ENCODE measurements around the gene CYS1. TPM values are rescaled to one million over a fixed set of nuclear protein-coding genes. Genes with fewer than 3 reads are reported as not detected.

CYS1 gene
- total and polyA plus RNA-seq, 2 of the 13 experiments (the other 11 are each of a cell fraction or from before 2014, with no cell fraction given) = 0.04 TPM; not detected in 1

- TF ChIP-seq NR1H2 (CRISPR knock-in tag; IDR thresholded peaks at IDR 0.05; ENCODE audit: borderline replicate concordance, low read depth) = no peak
- TF ChIP-seq ZNF7 (CRISPR knock-in tag; IDR thresholded peaks at IDR 0.05) = no peak
- TF ChIP-seq ZBTB46 (CRISPR knock-in tag; IDR thresholded peaks at IDR 0.05; ENCODE audit: borderline replicate concordance) = no peak
- TF ChIP-seq SRY (CRISPR knock-in tag; IDR thresholded peaks at IDR 0.05) = peak; percentile 89; the same call in 1 of the 2 replicates
- TF ChIP-seq ZNF280D (CRISPR knock-in tag; IDR thresholded peaks at IDR 0.05) = no peak
- 0 out of 2 replicates have a peak, but pooled peaks have one; percentile 21 for TF ChIP-seq ZNF550 (CRISPR knock-in tag; IDR thresholded peaks at IDR 0.05; ENCODE audit: borderline replicate concordance)
- no peak for TF ChIP-seq MEF2D (CRISPR knock-in tag; IDR thresholded peaks at IDR 0.05)
- no peak for TF ChIP-seq PTBP1 (IDR thresholded peaks at IDR 0.05; ENCODE audit: low read depth, low read length, poor library complexity, severe bottlenecking)
- no peak for TF ChIP-seq ZFP41 (CRISPR knock-in tag; IDR thresholded peaks at IDR 0.05; ENCODE audit: borderline replicate concordance)
- no peak for TF ChIP-seq NAIF1 (CRISPR knock-in tag; IDR thresholded peaks at IDR 0.05; ENCODE audit: borderline replicate concordance)
- peak; percentile 59; the same call in 1 of the 2 replicates for TF ChIP-seq ZMAT3 (CRISPR knock-in tag; conservative IDR thresholded peaks at IDR 0.05)
- no peak for TF ChIP-seq PCBP2 (optimal IDR thresholded peaks at IDR 0.05; ENCODE audit: low read depth, low read length, poor library complexity, severe bottlenecking)
- peak; percentile 97 for TF ChIP-seq MAX (IDR thresholded peaks at IDR 0.05)
- no peak for TF ChIP-seq DDIT3 (CRISPR knock-in tag; IDR thresholded peaks at IDR 0.05)
- no peak for TF ChIP-seq CTCF (CRISPR knock-in tag; IDR thresholded peaks at IDR 0.05)
- peak; percentile 79 for TF ChIP-seq ZNF687 (CRISPR knock-in tag; IDR thresholded peaks at IDR 0.05)
- 0 out of 2 replicates have a peak, but pooled peaks have one; percentile 47 for TF ChIP-seq ZNF605 (CRISPR knock-in tag; IDR thresholded peaks at IDR 0.05)
These were observed 36.2 kb downstream of the CYS1 start (continued) for GRCh38 chr2:10043906-10044601.

Data from HepG2 (cell line).